HEK293 (cell line): ENCODE data around the gene PTPRG.

Experiments
- FEZF1 ChIP-seq: fragments of 450-650 bp; formaldehyde crosslinking; IDR thresholded peaks from 2 replicates; pipeline ENCODE4 v1.5.1; 2016; ENCODE audit warnings: missing biosample characterization, missing genetic modification characterization
- ZBTB20 ChIP-seq: fragments of 450-650 bp; formaldehyde crosslinking; IDR thresholded peaks from 2 replicates; pipeline ENCODE4 v1.5.1; 2016; ENCODE audit warnings: missing biosample characterization, missing genetic modification characterization
- ZBTB8A ChIP-seq: fragments of 450-650 bp; formaldehyde crosslinking; IDR thresholded peaks from 2 replicates; pipeline ENCODE4 v1.5.1; 2016; ENCODE audit warnings: missing biosample characterization, missing genetic modification characterization
- ZNF423 ChIP-seq: fragments of 450-650 bp; formaldehyde crosslinking; IDR thresholded peaks from 2 replicates; pipeline ENCODE4 v1.5.1; 2016; ENCODE audit warnings: missing biosample characterization, missing genetic modification characterization
- ZSCAN18 ChIP-seq: fragments of 450-650 bp; formaldehyde crosslinking; IDR thresholded peaks from 2 replicates; pipeline ENCODE4 v1.5.1; 2016; ENCODE audit warnings: missing biosample characterization, missing genetic modification characterization
- TF ChIP-seq, protein P1 (sequence below): fragments of 450-650 bp; formaldehyde crosslinking; IDR thresholded peaks from 2 replicates; pipeline ENCODE4 v1.5.1; 2016; ENCODE audit warnings: missing biosample characterization, missing genetic modification characterization
- TF ChIP-seq, protein P2 (sequence below): fragments of 450-650 bp; formaldehyde crosslinking; IDR thresholded peaks from 2 replicates; pipeline ENCODE4 v1.5.1; 2016; ENCODE audit warnings: missing biosample characterization, missing genetic modification characterization
- TF ChIP-seq, protein P3 (sequence below): fragments of 450-650 bp; formaldehyde crosslinking; IDR thresholded peaks from 2 replicates; pipeline ENCODE4 v1.5.1; 2016; ENCODE audit warnings: missing biosample characterization, missing genetic modification characterization

GRCh38 chr3:61893840-61894566 is 332.6 kb downstream of the PTPRG start:
- TF ChIP-seq, protein P1, sequence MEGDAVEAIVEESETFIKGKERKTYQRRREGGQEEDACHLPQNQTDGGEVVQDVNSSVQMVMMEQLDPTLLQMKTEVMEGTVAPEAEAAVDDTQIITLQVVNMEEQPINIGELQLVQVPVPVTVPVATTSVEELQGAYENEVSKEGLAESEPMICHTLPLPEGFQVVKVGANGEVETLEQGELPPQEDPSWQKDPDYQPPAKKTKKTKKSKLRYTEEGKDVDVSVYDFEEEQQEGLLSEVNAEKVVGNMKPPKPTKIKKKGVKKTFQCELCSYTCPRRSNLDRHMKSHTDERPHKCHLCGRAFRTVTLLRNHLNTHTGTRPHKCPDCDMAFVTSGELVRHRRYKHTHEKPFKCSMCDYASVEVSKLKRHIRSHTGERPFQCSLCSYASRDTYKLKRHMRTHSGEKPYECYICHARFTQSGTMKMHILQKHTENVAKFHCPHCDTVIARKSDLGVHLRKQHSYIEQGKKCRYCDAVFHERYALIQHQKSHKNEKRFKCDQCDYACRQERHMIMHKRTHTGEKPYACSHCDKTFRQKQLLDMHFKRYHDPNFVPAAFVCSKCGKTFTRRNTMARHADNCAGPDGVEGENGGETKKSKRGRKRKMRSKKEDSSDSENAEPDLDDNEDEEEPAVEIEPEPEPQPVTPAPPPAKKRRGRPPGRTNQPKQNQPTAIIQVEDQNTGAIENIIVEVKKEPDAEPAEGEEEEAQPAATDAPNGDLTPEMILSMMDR (tag by site-specific recombination), result no peak
- TF ChIP-seq FEZF1, result no peak
- TF ChIP-seq ZNF423 (tag by site-specific recombination), result no peak
- TF ChIP-seq ZBTB20 (tag by site-specific recombination), result no peak
- TF ChIP-seq, protein P2, sequence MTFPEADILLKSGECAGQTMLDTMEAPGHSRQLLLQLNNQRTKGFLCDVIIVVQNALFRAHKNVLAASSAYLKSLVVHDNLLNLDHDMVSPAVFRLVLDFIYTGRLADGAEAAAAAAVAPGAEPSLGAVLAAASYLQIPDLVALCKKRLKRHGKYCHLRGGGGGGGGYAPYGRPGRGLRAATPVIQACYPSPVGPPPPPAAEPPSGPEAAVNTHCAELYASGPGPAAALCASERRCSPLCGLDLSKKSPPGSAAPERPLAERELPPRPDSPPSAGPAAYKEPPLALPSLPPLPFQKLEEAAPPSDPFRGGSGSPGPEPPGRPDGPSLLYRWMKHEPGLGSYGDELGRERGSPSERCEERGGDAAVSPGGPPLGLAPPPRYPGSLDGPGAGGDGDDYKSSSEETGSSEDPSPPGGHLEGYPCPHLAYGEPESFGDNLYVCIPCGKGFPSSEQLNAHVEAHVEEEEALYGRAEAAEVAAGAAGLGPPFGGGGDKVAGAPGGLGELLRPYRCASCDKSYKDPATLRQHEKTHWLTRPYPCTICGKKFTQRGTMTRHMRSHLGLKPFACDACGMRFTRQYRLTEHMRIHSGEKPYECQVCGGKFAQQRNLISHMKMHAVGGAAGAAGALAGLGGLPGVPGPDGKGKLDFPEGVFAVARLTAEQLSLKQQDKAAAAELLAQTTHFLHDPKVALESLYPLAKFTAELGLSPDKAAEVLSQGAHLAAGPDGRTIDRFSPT, result no peak
- TF ChIP-seq, protein P3, sequence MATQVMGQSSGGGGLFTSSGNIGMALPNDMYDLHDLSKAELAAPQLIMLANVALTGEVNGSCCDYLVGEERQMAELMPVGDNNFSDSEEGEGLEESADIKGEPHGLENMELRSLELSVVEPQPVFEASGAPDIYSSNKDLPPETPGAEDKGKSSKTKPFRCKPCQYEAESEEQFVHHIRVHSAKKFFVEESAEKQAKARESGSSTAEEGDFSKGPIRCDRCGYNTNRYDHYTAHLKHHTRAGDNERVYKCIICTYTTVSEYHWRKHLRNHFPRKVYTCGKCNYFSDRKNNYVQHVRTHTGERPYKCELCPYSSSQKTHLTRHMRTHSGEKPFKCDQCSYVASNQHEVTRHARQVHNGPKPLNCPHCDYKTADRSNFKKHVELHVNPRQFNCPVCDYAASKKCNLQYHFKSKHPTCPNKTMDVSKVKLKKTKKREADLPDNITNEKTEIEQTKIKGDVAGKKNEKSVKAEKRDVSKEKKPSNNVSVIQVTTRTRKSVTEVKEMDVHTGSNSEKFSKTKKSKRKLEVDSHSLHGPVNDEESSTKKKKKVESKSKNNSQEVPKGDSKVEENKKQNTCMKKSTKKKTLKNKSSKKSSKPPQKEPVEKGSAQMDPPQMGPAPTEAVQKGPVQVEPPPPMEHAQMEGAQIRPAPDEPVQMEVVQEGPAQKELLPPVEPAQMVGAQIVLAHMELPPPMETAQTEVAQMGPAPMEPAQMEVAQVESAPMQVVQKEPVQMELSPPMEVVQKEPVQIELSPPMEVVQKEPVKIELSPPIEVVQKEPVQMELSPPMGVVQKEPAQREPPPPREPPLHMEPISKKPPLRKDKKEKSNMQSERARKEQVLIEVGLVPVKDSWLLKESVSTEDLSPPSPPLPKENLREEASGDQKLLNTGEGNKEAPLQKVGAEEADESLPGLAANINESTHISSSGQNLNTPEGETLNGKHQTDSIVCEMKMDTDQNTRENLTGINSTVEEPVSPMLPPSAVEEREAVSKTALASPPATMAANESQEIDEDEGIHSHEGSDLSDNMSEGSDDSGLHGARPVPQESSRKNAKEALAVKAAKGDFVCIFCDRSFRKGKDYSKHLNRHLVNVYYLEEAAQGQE (tag by site-specific recombination), result no peak
- TF ChIP-seq ZSCAN18 (tag by site-specific recombination), result no peak
- no peak for TF ChIP-seq ZBTB8A (tag by site-specific recombination)
